ENCODE results near the gene OCA2.
"Not testable (repeated sequence)": the region's sequence is repeated elsewhere in the genome, so short reads cannot be mapped to it uniquely, and the experiment has no call there.

The OCA2 gene

GRCh38 chr15:28129231-28129848 lies 30.2 kb upstream of the OCA2 start:
- H3K4me1 ChIP-seq (ENCODE audit: control insufficient read depth in 1 of 2, insufficient read depth in 2 of 2, low read length in 2 of 2) = no peaks in the 10 kb centered on the region
- H3K27me3 ChIP-seq (ENCODE audit: low read depth, low read length) = no peaks in the 10 kb centered on the region
- H3K4me3 ChIP-seq (ENCODE audit: low read depth in 1 of 2, low read length in 2 of 2) = no peak overlapping the region
- no peaks in the 10 kb centered on the region for H3K9me3 ChIP-seq (ENCODE audit: control insufficient read depth in 1 of 2, low read length in 2 of 2)
- H3K36me3 ChIP-seq (ENCODE audit: control insufficient read depth in 1 of 2, insufficient read depth in 2 of 2, low read length in 2 of 2) = peaks cover 54 to 56% of the 10 kb centered on the region in 2 donors
- H3K27ac ChIP-seq (ENCODE audit: low read length) = no peak overlapping the region

DNA sequence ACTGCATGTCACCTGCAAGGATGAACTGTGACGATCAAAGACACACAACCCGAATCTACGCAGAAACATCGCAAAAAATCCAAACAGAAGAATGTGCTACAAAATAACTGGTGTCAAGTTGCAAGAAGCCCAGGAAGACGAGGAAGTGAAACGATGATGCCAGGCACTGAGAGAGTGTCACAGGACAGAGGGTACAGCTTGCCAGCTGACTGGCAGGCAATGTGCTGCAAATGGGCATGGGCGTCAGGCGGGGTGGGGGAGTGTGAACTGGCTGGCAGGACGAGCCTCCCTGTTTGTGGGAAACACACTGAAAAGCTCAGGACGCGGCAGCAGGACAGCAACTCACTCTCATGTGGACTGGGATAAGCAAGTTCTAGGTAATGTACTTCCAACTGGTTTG lies 28.9 kb upstream of the OCA2 start:
- Histone ChIP-seq H3K9me3 (ENCODE audit: control insufficient read depth in 1 of 2, low read length in 2 of 2) (no peaks in the 10 kb centered on the region), H3K4me3 (ENCODE audit: low read depth in 1 of 2, low read length in 2 of 2) (no peak overlapping the region), H3K36me3 (ENCODE audit: control insufficient read depth in 1 of 2, insufficient read depth in 2 of 2, low read length in 2 of 2) (peaks cover 50 to 58% of the 10 kb centered on the region in 2 donors)

GRCh38 chr15:28127036-28127435 lies 27.9 kb upstream of the OCA2 start:
- no peak overlapping the region for H3K27ac ChIP-seq (ENCODE audit: low read length)

More for the DNA sequence above, 28.9 kb upstream of the OCA2 start:
- Histone ChIP-seq H3K27ac (ENCODE audit: low read length) (no peak overlapping the region), H3K27me3 (ENCODE audit: low read depth, low read length) (no peaks in the 10 kb centered on the region), H3K4me1 (ENCODE audit: control insufficient read depth in 1 of 2, insufficient read depth in 2 of 2, low read length in 2 of 2) (no peaks in the 10 kb centered on the region)

GRCh38 chr15:28125673-28126651 lies 26.8 kb upstream of the OCA2 start:
- Histone ChIP-seq H3K27me3 (ENCODE audit: low read depth, low read length) (no peaks in the 10 kb centered on the region), H3K4me3 (ENCODE audit: low read depth in 1 of 2, low read length in 2 of 2) (no peak overlapping the region), H3K9me3 (ENCODE audit: control insufficient read depth in 1 of 2, low read length in 2 of 2) (no peaks in the 10 kb centered on the region), H3K4me1 (ENCODE audit: control insufficient read depth in 1 of 2, insufficient read depth in 2 of 2, low read length in 2 of 2) (no peaks in the 10 kb centered on the region), H3K27ac (ENCODE audit: low read length) (no peak overlapping the region), H3K36me3 (ENCODE audit: control insufficient read depth in 1 of 2, insufficient read depth in 2 of 2, low read length in 2 of 2) (peaks cover 37 to 63% of the 10 kb centered on the region in 2 donors)

More at GRCh38 chr15:28127036-28127435, 27.9 kb upstream of the OCA2 start:
- no peaks in the 10 kb centered on the region for H3K4me1 ChIP-seq (ENCODE audit: control insufficient read depth in 1 of 2, insufficient read depth in 2 of 2, low read length in 2 of 2)
- no peaks in the 10 kb centered on the region for H3K27me3 ChIP-seq (ENCODE audit: low read depth, low read length)
- no peaks in the 10 kb centered on the region for H3K9me3 ChIP-seq (ENCODE audit: control insufficient read depth in 1 of 2, low read length in 2 of 2)
- no peak overlapping the region for H3K4me3 ChIP-seq (ENCODE audit: low read depth in 1 of 2, low read length in 2 of 2)
- peaks cover 42 to 62% of the 10 kb centered on the region in 2 donors for H3K36me3 ChIP-seq (ENCODE audit: control insufficient read depth in 1 of 2, insufficient read depth in 2 of 2, low read length in 2 of 2)

GRCh38 chr15:28124841-28125240 lies 25.7 kb upstream of the OCA2 start:
- no peak overlapping the region for H3K27ac ChIP-seq (ENCODE audit: low read length)
- H3K27me3 ChIP-seq (ENCODE audit: low read depth, low read length) = no peaks in the 10 kb centered on the region
- H3K9me3 ChIP-seq (ENCODE audit: control insufficient read depth in 1 of 2, low read length in 2 of 2) = no peaks in the 10 kb centered on the region
- H3K4me1 ChIP-seq (ENCODE audit: control insufficient read depth in 1 of 2, insufficient read depth in 2 of 2, low read length in 2 of 2) = no peaks in the 10 kb centered on the region
- H3K4me3 ChIP-seq (ENCODE audit: low read depth in 1 of 2, low read length in 2 of 2) = no peak overlapping the region
- H3K36me3 ChIP-seq (ENCODE audit: control insufficient read depth in 1 of 2, insufficient read depth in 2 of 2, low read length in 2 of 2) = peaks cover 42 to 63% of the 10 kb centered on the region in 2 donors

- no peaks in the 10 kb centered on the region for H3K4me1 ChIP-seq (ENCODE audit: control insufficient read depth in 1 of 2, insufficient read depth in 2 of 2, low read length in 2 of 2)
- no peaks in the 10 kb centered on the region for H3K9me3 ChIP-seq (ENCODE audit: control insufficient read depth in 1 of 2, low read length in 2 of 2)
- H3K27ac ChIP-seq (ENCODE audit: low read length) = no peak overlapping the region
- H3K36me3 ChIP-seq (ENCODE audit: control insufficient read depth in 1 of 2, insufficient read depth in 2 of 2, low read length in 2 of 2) = peaks cover 42 to 57% of the 10 kb centered on the region in 2 donors
- H3K4me3 ChIP-seq (ENCODE audit: low read depth in 1 of 2, low read length in 2 of 2) = no peak overlapping the region
- no peaks in the 10 kb centered on the region for H3K27me3 ChIP-seq (ENCODE audit: low read depth, low read length)
These were observed 24.4 kb upstream of the OCA2 start for GRCh38 chr15:28123408-28124023.

DNA sequence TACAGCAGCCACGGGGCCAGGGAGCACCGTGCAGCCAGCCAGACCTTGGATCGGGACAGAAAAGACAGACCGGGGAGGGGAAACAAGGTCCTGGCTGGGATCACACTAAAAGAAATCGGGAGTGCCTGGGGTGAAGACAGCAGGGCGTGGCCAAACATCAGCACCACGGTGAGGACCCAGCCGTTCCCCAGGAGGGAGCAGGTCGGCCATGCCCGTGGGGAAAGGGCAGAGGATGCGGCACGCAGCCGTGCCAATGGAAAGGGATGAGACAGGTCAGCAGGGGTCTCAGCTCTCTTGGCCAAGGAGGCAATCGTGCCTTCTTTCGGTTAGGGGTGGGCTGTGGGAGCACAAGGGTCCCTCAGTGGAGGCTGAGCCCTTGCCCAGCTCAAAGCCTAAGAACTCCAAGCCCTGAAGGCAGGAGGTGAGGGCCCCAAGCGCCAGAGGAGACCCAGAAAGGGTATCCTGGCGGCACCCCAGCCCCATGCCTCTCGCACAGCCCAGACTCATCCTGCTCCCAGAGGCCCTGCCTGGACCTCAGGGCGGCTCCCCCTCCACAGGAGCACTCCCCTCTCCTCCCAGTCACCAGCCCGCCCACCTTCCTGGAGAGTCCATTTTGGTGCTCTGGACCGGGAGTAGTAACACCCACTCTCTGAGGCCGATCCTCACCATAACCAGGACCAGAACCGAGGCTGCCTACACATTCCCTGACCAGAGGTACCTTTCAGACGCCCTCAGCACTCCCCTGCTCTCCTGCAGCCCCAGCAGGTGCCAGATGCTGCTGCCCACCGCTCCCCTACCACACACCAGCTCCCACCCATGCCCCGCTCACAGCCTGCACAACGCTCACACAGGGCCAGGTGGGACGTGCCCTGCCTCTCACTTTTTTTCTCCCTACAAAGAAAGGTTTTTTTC lies 23.2 kb upstream of the OCA2 start:
- Histone ChIP-seq H3K9me3 (ENCODE audit: control insufficient read depth in 1 of 2, low read length in 2 of 2) (no peaks in the 10 kb centered on the region), H3K36me3 (ENCODE audit: control insufficient read depth in 1 of 2, insufficient read depth in 2 of 2, low read length in 2 of 2) (peaks cover 39 to 63% of the 10 kb centered on the region in 2 donors), H3K27ac (ENCODE audit: low read length) (no peak overlapping the region), H3K4me3 (ENCODE audit: low read depth in 1 of 2, low read length in 2 of 2) (no peak overlapping the region), H3K27me3 (ENCODE audit: low read depth, low read length) (no peaks in the 10 kb centered on the region), H3K4me1 (ENCODE audit: control insufficient read depth in 1 of 2, insufficient read depth in 2 of 2, low read length in 2 of 2) (no peaks in the 10 kb centered on the region)

- H3K27me3 ChIP-seq (ENCODE audit: low read depth, low read length); H3K4me1 ChIP-seq (ENCODE audit: control insufficient read depth in 1 of 2, insufficient read depth in 2 of 2, low read length in 2 of 2): not testable (repeated sequence)
- H3K36me3 ChIP-seq (ENCODE audit: control insufficient read depth in 1 of 2, insufficient read depth in 2 of 2, low read length in 2 of 2) = peaks cover 34 to 69% of the 10 kb centered on the region in 2 donors
These were observed 22.5 kb upstream of the OCA2 start for GRCh38 chr15:28121577-28121976.

GRCh38 chr15:28120359-28120640 lies 21.2 kb upstream of the OCA2 start:
- Histone ChIP-seq H3K27me3 (ENCODE audit: low read depth, low read length) (no peaks in the 10 kb centered on the region), H3K9me3 (ENCODE audit: control insufficient read depth in 1 of 2, low read length in 2 of 2) (no peaks in the 10 kb centered on the region), H3K36me3 (ENCODE audit: control insufficient read depth in 1 of 2, insufficient read depth in 2 of 2, low read length in 2 of 2) (peaks cover 41 to 76% of the 10 kb centered on the region in 2 donors), H3K4me3 (ENCODE audit: low read depth in 1 of 2, low read length in 2 of 2) (no peak overlapping the region), H3K4me1 (ENCODE audit: control insufficient read depth in 1 of 2, insufficient read depth in 2 of 2, low read length in 2 of 2) (no peaks in the 10 kb centered on the region), H3K27ac (ENCODE audit: low read length) (no peak overlapping the region)

More at GRCh38 chr15:28121577-28121976, 22.5 kb upstream of the OCA2 start:
- not testable (repeated sequence) for H3K27ac ChIP-seq (ENCODE audit: low read length); H3K9me3 ChIP-seq (ENCODE audit: control insufficient read depth in 1 of 2, low read length in 2 of 2); H3K4me3 ChIP-seq (ENCODE audit: low read depth in 1 of 2, low read length in 2 of 2)

DNA sequence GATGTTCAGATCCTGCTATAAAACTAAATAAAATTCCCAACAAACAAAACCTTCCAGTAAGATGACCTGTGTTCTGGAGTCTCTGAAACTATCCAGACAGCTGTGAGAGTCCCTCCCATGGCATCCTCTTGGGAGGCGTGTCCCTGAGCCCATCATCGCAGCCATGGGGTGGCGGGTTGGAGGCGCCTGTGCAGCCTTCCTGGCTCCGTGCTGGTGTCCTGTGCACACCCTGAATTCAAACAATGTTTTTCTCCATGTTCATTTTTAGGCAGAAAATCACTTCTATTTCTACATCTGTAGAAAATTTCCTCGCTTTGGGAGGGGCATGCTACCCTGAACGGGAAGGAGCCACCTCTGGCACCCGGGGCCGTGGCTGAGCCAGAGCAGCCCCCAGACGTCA lies 19.4 kb upstream of the OCA2 start:
- Histone ChIP-seq H3K4me3 (ENCODE audit: low read depth in 1 of 2, low read length in 2 of 2) (no peak overlapping the region), H3K36me3 (ENCODE audit: control insufficient read depth in 1 of 2, insufficient read depth in 2 of 2, low read length in 2 of 2) (peaks cover 42 to 76% of the 10 kb centered on the region in 2 donors), H3K4me1 (ENCODE audit: control insufficient read depth in 1 of 2, insufficient read depth in 2 of 2, low read length in 2 of 2) (no peaks in the 10 kb centered on the region), H3K27ac (ENCODE audit: low read length) (no peak overlapping the region), H3K9me3 (ENCODE audit: control insufficient read depth in 1 of 2, low read length in 2 of 2) (no peaks in the 10 kb centered on the region), H3K27me3 (ENCODE audit: low read depth, low read length) (no peaks in the 10 kb centered on the region)

Data from muscle layer of duodenum (tissue), 2 donors.